HG03575 (cell line): ENCODE results near the gene COG3.

Experiments used
- ATAC-seq: cut with Tn5 transposase; IDR thresholded peaks from one replicate; pipeline ENCODE4 v1.9.1; 2021; ENCODE audit not compliant: unreplicated experiment, insufficient number of reproducible peaks, low FRiP score; ENCODE audit errors: extremely low read depth

Gene COG3

DNA sequence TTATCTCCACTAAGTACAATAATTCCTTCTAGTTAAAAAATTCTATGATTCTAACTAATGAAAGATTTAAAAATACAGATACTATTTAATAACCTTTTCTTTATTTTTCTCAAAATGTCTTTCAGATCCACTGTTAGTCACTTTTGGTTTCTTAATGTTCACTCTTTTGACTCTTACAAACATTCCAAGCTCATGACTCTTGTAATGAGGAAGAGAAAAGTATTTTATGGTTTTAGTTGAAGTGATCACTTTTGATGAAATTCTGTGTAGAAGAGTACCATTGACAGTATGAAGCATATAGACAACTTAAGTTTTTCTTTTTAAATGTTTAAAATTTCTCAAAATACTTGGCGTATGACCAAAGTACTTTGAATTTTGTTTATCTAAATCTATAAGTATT, 27.8 kb downstream of the COG3 start:
- no peak for ATAC-seq

DNA sequence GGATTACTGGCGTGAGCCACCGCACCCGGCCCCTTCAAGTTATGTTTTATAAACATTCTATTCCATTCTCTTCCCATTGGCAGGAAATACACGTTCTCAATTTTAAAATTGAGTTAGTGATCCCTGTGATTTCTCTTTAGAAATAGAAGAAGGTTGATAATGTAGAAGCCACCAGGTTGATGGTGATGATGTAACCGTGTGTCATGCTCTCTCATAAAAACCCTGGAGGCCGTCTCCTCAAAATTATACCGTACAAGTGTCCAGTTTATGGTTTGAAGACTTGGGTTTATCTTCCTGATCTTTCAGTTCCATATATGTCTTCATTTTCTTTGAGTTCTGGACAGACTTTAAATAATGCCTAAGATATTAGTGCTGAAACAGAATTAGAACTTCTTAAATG, 32.2 kb downstream of the COG3 start:
- ATAC-seq = no peak

DNA sequence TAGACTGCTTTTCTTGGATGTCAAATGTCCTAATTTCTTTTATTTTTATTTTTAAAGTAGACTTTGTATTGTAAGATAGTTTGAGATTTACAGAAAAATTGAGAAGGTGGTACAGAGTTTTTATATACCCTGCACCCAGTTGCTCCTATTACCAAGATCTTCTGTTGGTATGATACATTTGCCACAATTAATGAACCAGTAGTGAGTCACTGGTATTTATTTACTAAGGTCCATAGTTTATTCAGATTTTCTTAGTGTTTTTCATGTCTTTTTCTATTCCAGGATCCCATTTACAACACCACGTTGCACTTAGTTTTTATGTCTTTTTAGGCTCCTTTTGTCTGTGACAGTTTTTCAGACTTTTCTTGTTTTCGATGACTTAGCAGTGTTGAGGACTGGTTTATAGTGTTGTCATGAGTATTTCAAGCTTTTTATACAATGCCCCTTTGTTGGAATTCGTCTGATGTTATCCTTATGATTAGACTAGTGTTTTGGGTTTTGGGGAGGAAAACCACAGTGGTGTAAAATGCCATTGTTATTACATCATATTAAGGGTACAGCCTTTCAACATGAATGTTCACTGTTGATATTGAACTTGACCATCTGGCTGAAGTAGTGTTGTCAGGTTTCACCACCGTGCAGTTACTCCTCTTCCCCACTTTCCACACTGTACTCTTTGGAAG, 35.9 kb downstream of the COG3 start:
- ATAC-seq = no peak

DNA sequence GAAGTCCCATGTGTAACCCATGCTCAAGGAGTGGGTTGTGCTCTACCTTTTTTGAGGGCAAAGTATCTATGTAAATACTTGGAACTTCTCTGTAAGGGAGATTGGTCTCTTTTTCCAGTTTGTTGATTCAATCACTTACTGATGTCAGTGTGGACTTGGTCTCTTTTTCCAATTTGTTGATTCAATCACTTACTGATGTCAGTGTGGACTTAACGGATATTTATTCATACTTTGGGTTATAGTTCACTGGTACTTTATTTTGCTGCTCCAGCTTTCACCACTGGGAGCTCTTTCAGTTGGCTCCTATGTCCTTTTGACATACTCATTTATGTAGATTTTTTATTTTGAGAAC, 36.4 kb downstream of the COG3 start:
- ATAC-seq = no peak

DNA sequence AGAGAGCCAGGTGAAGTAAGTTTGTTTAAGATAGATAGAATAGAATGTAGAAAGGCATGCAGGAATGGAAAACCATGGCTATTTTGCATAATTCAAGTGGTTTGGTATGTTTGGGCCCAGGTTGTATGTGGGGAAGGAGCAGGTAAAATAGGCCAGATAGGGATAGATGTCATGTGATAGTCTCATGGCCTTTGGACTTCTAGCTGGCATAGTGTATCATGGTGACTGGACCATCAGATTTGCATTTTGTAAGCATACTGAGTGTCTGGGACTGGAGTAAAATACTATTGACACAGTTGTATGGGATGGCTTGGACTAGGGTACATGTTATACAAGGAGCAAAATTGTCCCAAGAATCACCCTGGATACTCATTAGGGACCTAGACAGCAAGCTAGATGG, 38.9 kb downstream of the COG3 start:
- ATAC-seq = no peak

DNA sequence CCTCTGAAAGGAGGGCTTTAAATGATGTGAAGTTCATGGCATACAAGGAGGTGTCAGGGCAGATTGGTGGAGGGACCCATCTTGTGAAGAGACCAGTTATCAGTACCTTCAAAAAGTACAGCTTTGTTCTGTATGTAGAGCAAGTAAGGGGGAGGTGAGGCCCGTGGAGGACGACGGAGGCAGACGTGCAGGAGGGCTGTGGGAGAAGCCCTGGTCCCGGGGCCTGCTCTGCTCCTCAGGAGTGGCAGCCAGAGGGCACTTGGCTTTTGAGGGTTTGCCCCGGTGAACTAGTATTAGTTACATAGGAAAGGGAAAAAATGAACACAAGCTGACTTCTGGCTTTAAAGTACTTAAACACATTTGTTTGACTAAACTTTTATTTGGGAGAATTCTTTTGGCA, 42.1 kb downstream of the COG3 start:
- ATAC-seq = no peak

DNA sequence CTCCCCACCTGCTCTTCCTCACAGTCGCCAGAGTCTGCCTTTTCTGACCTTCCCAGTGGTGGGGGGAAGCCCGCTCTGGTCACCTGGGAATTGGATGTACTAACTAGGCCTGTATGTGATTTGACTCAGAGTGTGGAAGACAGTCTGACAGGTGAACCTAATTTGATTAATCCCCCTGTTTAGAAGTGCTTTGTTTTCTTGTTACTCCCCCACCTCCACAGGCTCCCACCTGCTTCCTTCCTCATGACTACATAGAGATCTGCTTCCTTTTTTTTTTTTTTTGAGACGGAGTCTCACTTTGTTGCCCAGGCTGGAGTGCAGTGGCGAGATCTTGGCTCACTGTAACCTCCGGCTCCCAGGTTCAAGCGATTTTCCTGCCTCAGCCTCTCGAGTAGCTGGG, 44.0 kb downstream of the COG3 start:
- no peak for ATAC-seq

DNA sequence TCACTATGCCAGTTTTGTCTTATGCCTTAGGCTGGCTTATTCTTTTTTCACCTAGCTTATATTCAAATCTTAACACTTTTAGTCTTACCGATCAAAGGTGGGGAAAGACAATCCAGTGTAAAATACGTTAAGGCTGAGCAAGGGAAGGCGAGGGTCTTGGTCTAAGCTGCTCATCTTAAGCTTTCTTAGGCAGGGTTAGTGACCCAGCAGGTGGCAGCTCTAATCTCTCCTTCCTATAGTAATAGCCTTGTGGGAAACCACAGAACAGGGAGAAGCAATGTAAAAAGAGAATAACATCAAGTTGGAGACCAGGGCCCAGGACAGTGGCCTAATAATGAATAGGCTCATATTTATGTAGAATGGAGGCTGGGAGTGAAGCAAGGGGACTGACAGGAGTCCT, 45.9 kb downstream of the COG3 start:
- no peak for ATAC-seq

DNA sequence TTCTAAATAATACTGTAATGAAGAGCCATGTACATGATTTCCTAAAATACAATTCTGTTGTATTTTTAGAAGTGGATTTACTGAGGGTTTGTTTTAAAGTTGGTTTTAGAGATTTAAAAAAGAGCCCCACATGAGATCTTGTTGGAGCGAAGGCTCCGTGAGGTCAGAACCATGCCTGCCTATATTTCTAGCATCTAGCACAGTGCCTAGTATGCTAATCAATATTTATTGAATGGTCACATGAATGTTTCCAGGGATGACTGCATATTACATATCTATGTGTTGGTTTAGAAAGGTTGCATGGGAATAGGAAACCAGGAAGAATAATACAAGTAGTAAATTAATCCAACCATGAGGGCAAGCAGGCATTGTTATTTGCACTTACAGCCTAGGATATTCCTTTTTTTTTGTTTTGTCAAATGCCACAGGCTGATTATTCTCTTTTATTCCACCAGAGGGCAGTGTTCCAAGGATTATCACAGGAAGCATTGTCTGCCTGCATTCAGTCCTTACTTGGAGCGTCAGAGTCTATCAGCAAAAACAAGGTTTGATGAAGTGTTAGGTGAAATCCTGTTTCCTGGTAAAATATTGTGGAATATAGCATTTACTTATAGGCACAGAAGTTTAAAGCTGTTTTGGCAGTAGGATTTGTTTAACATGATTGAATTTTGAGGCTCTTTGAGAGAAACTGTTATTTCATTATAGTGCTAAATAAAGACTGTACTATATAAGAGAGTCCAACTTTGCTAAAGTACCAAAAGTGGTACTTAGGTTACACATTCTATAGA, 46.8 kb downstream of the COG3 start:
- ATAC-seq = no peak

DNA sequence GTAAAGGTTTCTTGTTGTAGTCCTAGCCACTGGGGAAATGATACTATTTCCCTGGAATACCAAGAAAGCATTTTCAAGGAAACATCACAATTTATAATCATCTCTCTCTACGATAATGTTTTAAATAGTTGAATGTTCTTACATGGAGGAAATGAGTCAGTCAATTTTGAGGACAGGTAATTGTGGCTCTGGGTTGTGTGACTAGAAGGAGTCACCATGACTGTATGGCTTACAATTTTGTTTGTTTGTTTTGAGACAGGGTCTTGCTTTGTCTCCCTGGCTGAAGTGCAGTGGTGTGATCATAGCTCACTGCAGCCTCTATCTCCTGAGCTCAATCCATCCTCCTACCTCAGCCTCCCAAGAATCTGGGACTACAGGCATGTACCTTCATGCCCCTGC, 47.4 kb downstream of the COG3 start:
- ATAC-seq = no peak

DNA sequence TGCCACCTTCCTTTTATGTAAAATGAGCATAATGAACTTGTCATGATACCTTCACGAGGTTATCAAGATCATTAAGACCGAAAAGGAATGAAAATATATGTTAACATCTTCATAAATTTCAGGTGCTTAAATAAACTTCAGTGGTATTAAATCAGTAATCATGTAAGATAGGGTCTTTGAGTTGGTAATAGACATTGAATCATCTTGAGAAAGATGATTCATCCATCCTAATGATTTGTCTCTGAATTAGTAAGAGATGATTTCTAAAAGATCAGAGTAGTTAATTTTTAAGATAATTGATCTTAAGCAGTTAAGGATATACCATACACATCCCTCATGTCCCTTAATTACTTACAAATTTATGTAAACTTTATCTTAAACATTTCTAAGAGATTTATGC, 52.0 kb downstream of the COG3 start:
- no peak for ATAC-seq

DNA sequence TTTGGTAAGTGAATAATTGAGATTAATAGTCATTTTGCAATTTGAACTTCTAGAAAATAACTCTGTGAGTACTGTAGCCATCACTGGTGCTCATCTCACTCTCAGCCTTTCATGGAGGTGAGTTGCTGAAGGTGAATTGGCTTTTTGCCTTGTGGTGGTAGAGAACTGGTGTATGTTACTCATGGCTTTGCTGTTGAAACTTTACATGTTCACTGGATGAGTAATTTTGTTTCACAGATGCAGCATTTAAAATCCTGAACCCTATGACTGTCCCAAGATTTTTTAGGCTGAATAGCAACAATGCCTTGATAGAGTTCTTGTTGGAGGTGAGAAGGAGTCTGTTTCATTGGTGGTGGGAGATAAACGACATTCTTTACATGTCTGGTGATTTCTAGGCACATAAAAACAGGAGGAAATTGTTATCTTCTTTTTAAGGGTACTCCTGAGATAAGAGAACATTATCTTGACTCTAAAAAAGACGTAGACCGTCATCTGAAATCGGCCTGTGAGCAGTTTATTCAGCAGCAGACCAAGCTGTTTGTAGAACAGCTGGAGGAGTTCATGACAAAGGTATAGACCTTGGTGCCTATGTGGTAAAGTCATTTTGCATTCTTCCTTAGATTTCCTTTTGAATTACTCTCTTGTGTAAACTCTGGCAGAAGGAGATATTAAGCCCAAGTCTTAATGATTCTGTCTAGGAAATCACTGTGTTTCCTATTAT, 53.9 kb downstream of the COG3 start:
- no peak for ATAC-seq

DNA sequence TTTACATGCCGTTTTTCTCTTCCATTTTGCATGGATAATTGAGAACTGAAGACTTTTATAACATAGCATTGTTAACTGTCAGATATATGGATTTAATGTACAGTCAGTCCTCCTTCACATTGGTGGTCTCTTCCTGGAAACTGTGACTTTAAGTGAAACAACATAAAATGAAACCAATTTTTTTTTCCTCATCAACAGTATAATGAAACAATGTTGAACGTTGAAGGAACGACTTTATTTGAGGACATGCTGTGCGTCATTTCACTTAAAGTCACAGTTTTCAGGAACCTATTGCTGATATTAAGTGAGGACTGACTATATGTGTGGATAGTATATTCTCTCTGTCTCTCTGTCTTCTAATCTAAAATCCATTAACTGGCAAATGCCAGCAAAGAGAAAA, 54.8 kb downstream of the COG3 start:
- no peak for ATAC-seq

DNA sequence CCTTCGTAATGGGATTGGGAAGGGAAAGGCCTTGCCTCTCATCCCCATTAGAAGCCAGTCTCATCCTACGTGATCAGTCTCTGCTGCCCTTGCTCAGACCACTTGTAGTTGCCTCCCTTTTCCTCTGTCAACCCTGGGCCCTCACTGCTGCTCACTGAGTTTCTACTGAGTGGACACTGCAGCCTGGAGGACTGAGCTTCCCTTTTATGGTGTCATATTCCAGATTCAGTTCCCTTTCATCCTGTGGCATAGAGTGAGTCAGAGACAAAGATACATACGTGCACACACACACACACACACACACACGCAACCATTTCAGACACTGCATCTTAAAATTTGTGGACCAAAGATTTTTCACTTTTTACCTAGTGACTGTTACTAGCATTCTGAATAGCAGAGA, 56.6 kb downstream of the COG3 start:
- no peak for ATAC-seq

DNA sequence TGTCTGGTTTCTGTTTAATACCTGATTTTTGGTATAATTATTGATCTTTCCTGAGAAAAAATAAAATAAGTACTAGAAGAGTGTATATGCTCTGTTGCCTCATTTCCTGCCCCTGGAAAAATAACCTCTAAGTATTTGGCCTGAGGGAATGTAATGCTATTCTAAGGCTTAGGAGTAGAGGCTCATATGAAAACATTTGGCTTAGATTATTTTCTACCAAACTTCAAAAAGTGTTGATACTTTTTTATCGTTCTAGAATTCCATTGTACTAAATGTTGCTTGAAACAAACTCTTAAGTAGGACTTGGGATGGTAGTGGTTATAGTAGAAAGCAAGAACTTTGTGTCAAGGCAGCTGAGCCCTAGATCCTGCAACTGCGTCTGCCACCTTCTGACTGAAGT, 57.8 kb downstream of the COG3 start:
- ATAC-seq = no peak

DNA sequence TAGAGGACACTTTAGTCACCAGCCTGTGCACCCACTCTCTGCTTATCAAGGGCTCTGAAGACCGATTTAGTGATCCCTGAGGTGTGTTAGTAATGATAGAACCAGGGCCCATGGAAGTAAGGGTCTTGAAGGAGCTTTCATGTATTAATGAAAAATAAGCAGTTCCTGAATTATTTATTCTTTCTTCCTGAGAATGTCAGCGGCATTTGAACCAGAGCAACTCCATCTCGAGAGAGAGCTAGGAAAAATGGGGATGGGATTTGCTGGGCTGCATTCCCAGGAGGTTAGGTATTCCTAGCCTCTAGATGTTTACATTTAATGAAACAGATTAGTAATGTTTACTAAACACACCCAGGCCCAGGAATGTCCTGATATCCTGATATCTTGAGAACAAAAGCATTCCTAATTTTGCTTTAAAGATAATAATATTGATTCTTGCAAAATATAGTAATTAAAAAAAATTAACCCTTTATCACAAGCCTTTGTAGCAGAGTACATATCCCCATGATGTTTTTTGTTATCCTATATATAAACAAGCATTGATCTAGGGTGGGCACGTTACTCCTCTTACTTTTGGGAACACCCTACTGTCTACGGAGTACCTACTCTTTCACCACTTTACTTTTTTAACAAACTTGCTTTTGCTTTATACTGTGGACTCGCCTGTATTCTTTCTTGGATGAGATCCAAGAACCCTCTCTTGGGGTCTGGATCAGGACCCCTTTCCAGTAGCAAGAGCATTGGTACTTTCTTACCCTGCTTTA, 63.1 kb downstream of the COG3 start:
- no peak for ATAC-seq

DNA sequence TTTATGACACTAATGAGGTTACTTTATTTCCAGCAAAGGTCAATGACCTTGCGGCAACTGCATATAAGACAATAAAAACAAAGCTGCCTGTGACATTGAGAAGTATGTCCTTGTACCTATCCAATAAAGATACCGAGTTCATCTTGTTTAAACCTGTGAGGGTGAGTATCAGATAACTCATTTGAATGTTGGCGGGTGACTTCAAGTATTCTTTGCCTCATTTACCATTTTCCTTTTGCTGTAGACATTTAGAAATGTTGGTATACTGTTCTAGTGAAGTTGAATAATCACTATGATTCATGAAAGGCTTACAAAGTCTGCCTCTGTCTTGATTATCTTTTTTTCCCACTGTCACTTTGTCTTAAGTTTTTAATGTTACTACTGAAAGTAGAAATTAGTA, 65.0 kb downstream of the COG3 start:
- ATAC-seq = no peak

DNA sequence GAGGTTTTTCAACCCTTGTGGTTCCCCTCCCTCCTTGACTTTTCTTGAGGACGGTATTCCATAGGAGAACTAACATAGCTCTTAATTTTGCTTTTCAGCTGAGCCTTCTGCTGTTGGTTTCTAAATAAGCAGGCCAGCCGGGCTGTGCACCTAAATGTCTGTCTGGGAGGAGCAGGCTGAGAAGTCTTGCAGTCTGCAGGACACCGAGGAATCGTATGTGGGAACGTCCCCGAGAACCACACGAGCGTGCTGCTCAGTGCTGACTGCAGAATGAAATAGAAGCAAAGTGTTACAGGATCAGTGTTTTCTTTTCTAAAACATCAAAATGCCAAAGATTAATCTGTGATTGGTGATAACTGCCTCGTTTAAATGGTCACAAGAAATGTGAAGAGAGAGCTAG, 69.9 kb downstream of the COG3 start:
- no peak for ATAC-seq

DNA sequence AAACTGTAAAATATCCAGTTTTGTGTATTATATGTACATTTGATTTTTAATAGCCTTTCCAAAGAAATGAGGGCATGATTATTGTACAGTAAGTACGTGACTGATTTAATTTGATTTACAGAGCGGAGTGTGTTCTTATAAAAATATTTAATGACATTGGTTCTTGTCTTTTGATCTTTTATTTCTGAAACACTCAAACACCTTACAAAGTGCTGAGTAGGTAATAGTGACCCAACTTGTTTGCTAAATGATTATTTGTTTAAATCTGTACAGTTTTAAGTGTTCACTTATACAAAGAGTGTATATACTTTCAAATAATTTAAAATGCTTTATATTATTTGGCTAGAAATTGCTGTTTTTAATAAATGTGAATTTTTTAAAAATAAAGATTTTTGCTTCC, 71.5 kb downstream of the COG3 start:
- no peak for ATAC-seq

DNA sequence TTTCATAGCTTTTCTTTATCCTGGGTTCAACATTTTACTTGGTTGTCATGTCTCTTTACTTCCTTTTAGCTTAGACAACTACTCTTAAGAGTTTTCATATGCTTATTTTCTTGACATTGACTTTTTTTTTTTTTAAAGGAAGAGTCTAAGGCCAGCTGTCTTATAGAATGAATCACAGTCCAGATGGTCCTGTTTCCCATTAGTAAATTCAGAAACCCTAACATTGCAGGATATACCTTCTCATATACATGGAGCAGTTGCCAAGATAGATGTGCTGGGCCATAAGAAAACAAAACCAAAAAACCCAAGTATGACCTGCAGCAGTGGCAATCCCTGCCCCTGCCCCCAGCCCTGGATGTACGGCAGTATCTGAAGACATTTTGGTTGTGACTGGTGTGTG, 72.8 kb downstream of the COG3 start:
- ATAC-seq = no peak
